ENCODE measurements around the gene MS4A15. TPM values are rescaled to one million over a fixed set of nuclear protein-coding genes. Genes with fewer than 3 reads are reported as not detected.

MS4A15 gene
- total RNA-seq, 4 donors from 2014 or later: not detected

- H3K9me3 ChIP-seq: no peaks in the 10 kb centered on the region
- H3K36me3 ChIP-seq: no peaks in the 10 kb centered on the region
- 50 to 86% methylated on average over 1 of the region's 1 CpG for WGBS, 2 donors (ENCODE audit: low coverage in 1 of 2)
- TF ChIP-seq EP300 (IDR thresholded peaks at IDR 0.05) (no peak), POLR2A (IDR thresholded peaks at IDR 0.05) (no peak), POLR2AphosphoS5 (IDR thresholded peaks at IDR 0.05) (no peak), CTCF (IDR thresholded peaks at IDR 0.05) (no peak)
- peaks cover 17% of the 10 kb centered on the region for H3K27me3 ChIP-seq
- no peak overlapping the region for H3K4me3 ChIP-seq
- no peak for ATAC-seq
- no peaks in the 10 kb centered on the region for H3K4me1 ChIP-seq
- H3K27ac ChIP-seq: no peak overlapping the region
Measured at GRCh38 chr11:60725592-60725991, 31.1 kb upstream of the MS4A15 start.

GRCh38 chr11:60731586-60731985, 25.1 kb upstream of the MS4A15 start:
- H3K36me3 ChIP-seq: no peaks in the 10 kb centered on the region
- peaks cover 15% of the 10 kb centered on the region for H3K27me3 ChIP-seq
- H3K27ac ChIP-seq: no peak overlapping the region
- TF ChIP-seq CTCF (IDR thresholded peaks at IDR 0.05) (no peak), POLR2AphosphoS5 (IDR thresholded peaks at IDR 0.05) (no peak)
- H3K4me3 ChIP-seq: no peak overlapping the region
- no peaks in the 10 kb centered on the region for H3K9me3 ChIP-seq
- no peaks in the 10 kb centered on the region for H3K4me1 ChIP-seq
- no peak for ATAC-seq
- WGBS, 2 donors (ENCODE audit: low coverage in 1 of 2): 24 to 50% methylated on average over 8 of the region's 8 CpGs

- Histone ChIP-seq H3K4me3 (no peak overlapping the region), H3K36me3 (no peaks in the 10 kb centered on the region), H3K27me3 (peaks cover 10% of the 10 kb centered on the region), H3K4me1 (no peaks in the 10 kb centered on the region), H3K27ac (no peak overlapping the region), H3K9me3 (no peaks in the 10 kb centered on the region)
- ATAC-seq: no peak
- WGBS, 2 donors (ENCODE audit: low coverage in 1 of 2): 86 to 87% methylated on average over 4 of the region's 4 CpGs
- TF ChIP-seq EP300 (IDR thresholded peaks at IDR 0.05) (no peak), CTCF (IDR thresholded peaks at IDR 0.05) (no peak), POLR2A (IDR thresholded peaks at IDR 0.05) (no peak), POLR2AphosphoS5 (IDR thresholded peaks at IDR 0.05) (no peak)
Measured at GRCh38 chr11:60734279-60734678, 22.4 kb upstream of the MS4A15 start.

GRCh38 chr11:60739114-60739513, 17.6 kb upstream of the MS4A15 start:
- Histone ChIP-seq H3K27me3 (peaks cover 26% of the 10 kb centered on the region), H3K4me3 (no peak overlapping the region), H3K27ac (no peak overlapping the region), H3K9me3 (peaks cover 0 to 25% (median 0%) of the 10 kb centered on the region in 3 donors), H3K36me3 (no peaks in the 10 kb centered on the region), H3K4me1 (no peaks in the 10 kb centered on the region)
- TF ChIP-seq CTCF (IDR thresholded peaks at IDR 0.05): no peak
- no peak for TF ChIP-seq POLR2A (IDR thresholded peaks at IDR 0.05)
- no peak for TF ChIP-seq EP300 (IDR thresholded peaks at IDR 0.05)
- TF ChIP-seq POLR2AphosphoS5 (IDR thresholded peaks at IDR 0.05): no peak
- ATAC-seq: no peak
- WGBS, 2 donors (ENCODE audit: low coverage in 1 of 2): 40 to 80% methylated on average over 1 to 4 of the region's 7 CpGs

GRCh38 chr11:60740573-60740972, 16.1 kb upstream of the MS4A15 start:
- Histone ChIP-seq H3K4me3 (no peak overlapping the region), H3K36me3 (no peaks in the 10 kb centered on the region), H3K4me1 (no peaks in the 10 kb centered on the region), H3K9me3 (peaks cover 0 to 25% (median 0%) of the 10 kb centered on the region in 3 donors), H3K27me3 (peaks cover 26% of the 10 kb centered on the region), H3K27ac (no peak overlapping the region)
- TF ChIP-seq CTCF (IDR thresholded peaks at IDR 0.05): no peak
- no peak for ATAC-seq

Data from gastroesophageal sphincter (tissue), 4 donors.